PC-3 (cell line): ENCODE measurements around the gene MCM7. TPM values are rescaled to one million over a fixed set of nuclear protein-coding genes. Genes with fewer than 3 reads are reported as not detected.

Experiments used
- ATAC-seq: fragments of 200-7000 bp; cut with Tn5 transposase; 2 replicates; pipeline ENCODE4 v1.9.1; 2020; ENCODE audit warnings: mild to moderate bottlenecking, moderate library complexity
- BruUV-seq: library from RNA; stranded (reverse); fragments of 400-500 nt; replicated peaks from 2 replicates; lab custom pipeline; 2021; lab: Mats Ljungman, UMichigan
- CTCF ChIA-PET: fragments of 300-600 bp; sonication (Branson Sonifier 250); formaldehyde crosslinking; loops from one replicate; lab custom pipeline; 2022; ENCODE audit warnings: antibody characterized with exemption; lab: Charles Lee
- POLR2A ChIA-PET: fragments of 300-600 bp; sonication (Branson Sonifier 250); formaldehyde crosslinking; loops from one replicate; lab custom pipeline; 2022; ENCODE audit warnings: antibody characterized with exemption; ENCODE audit not compliant: unreplicated experiment; lab: Charles Lee
- DNase-seq: peaks from one replicate; pipeline ENCODE4 v3.0.0-alpha.2; 2015
- H2AFZ ChIP-seq: fragments of 300-600 bp; sonication (generic); 2 replicates; pipeline ENCODE4 v1.6.0; 2016; ENCODE audit warnings: antibody characterized with exemption, low read length
- H3F3A ChIP-seq: fragments of 300-600 bp; sonication (generic); one replicate; pipeline ENCODE4 v1.6.0; 2017; ENCODE audit warnings: antibody characterized with exemption, low read length, control low read depth, mild to moderate bottlenecking; ENCODE audit not compliant: unreplicated experiment
- H3K27ac ChIP-seq: fragments of 300-600 bp; sonication (generic); 2 replicates; pipeline ENCODE4 v1.5.1; 2016; ENCODE audit warnings: mild to moderate bottlenecking, low read length
- H3K27me3 ChIP-seq: fragments of 300-600 bp; sonication (generic); 2 replicates; pipeline ENCODE4 v1.6.1; 2016; ENCODE audit warnings: low read length, mixed read lengths
- H3K36me3 ChIP-seq: fragments of 300-600 bp; sonication (generic); 2 replicates; pipeline ENCODE4 v1.6.1; 2016; ENCODE audit warnings: low read depth, mixed run types, low read length, mixed read lengths
- H3K4me1 ChIP-seq: fragments of 300-600 bp; sonication (generic); 2 replicates; pipeline ENCODE4 v1.5.1; 2016; ENCODE audit warnings: low read length; ENCODE audit not compliant: insufficient read depth
- H3K4me2 ChIP-seq: fragments of 300-600 bp; sonication (generic); 2 replicates; pipeline ENCODE4 v1.6.0; 2016; ENCODE audit warnings: low read length
- H3K4me3 ChIP-seq: fragments of 300-600 bp; sonication (generic); 2 replicates; pipeline ENCODE4 v1.5.1; 2016; ENCODE audit warnings: mild to moderate bottlenecking, low read length, mixed read lengths
- H3K79me2 ChIP-seq: fragments of 300-600 bp; sonication (generic); 2 replicates; pipeline ENCODE4 v1.6.1; 2017; ENCODE audit warnings: low read length, mixed read lengths
- H3K9ac ChIP-seq: fragments of 300-600 bp; sonication (generic); 2 replicates; pipeline ENCODE4 v1.6.0; 2016; ENCODE audit warnings: mild to moderate bottlenecking, low read length
- H3K9me2 ChIP-seq: fragments of 300-600 bp; sonication (generic); replicated peaks from 2 replicates; pipeline ENCODE4 v1.6.1; 2016; ENCODE audit warnings: mixed run types, low read length, mixed read lengths
- H3K9me3 ChIP-seq: fragments of 300-600 bp; sonication (generic); 2 replicates; pipeline ENCODE4 v1.6.1; 2016; ENCODE audit warnings: low read length, mixed read lengths
- H4K20me1 ChIP-seq: fragments of 300-600 bp; sonication (generic); 2 replicates; pipeline ENCODE4 v1.6.1; 2016; ENCODE audit warnings: low read length, mixed read lengths
- EZH2 ChIP-seq: fragments of 300-600 bp; sonication (generic); IDR thresholded peaks from one replicate; pipeline ENCODE4 v1.6.1; 2017; ENCODE audit warnings: antibody characterized with exemption, mild to moderate bottlenecking, low read length; ENCODE audit not compliant: unreplicated experiment
- EZH2phosphoT487 ChIP-seq: fragments of 300-600 bp; sonication (generic); IDR thresholded peaks from 2 replicates; pipeline ENCODE4 v1.6.1; 2018; ENCODE audit warnings: mild to moderate bottlenecking, antibody characterized with exemption, low read length, borderline replicate concordance
- intact Hi-C: fragments of 100-400 bp; cut with micrococcal nuclease; formaldehyde crosslinking; loops from 2 replicates; pipeline ENCODE4 v1.9.0; 2023
- total RNA-seq: library from RNA; depleted of rRNA; stranded (reverse); fragments of >200 nt; gene quantifications from 2 replicates; pipeline ENCODE4 v1.2.3, GENCODE V29; 2014
- TF ChIP-seq, protein P1 (sequence below): fragments of 300-600 bp; sonication (generic); conservative IDR thresholded peaks from 2 replicates; pipeline ENCODE4 v1.5.1; 2017; ENCODE audit warnings: antibody characterized with exemption, low read depth, mild to moderate bottlenecking, low read length

MCM7 gene
- total RNA-seq, 1 experiment from 2014 or later, result 208 TPM

DNA sequence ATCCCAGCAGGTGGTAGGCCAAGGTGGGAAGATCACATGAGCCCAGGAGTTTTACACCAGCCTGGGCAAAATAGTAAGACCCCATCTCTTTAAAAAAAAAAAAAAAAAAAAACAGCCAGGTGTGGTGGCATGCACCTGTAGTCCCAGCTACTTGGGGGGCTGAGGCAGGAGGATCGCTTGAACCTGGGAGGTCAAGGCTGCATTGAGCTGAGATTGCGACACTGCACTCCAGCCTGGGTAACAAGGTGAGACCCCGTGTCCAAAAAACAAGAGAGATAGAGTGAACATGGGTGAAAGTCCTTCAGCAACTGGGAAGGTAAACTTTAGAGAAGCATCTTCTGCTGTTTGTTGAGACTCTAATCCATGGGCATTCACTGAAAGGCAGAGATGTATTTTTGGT lies 41.3 kb upstream of the MCM7 start:
- Histone ChIP-seq H3K9me2 (no peaks in the 10 kb centered on the region), H3K9me3 (no peaks in the 10 kb centered on the region), H3K79me2 (no peaks in the 10 kb centered on the region), H3K27me3 (no peaks in the 10 kb centered on the region), H3K36me3 (no peaks in the 10 kb centered on the region), H2AFZ (no peak overlapping the region), H3K4me1 (no peaks in the 10 kb centered on the region), H3F3A (no peaks in the 10 kb centered on the region), H4K20me1 (no peaks in the 10 kb centered on the region), H3K27ac (no peak overlapping the region), H3K4me2 (no peak overlapping the region), H3K9ac (no peak overlapping the region), H3K4me3 (no peak overlapping the region)
- TF ChIP-seq EZH2phosphoT487, result no peak
- TF ChIP-seq EZH2, result no peak
- TF ChIP-seq, protein P1, sequence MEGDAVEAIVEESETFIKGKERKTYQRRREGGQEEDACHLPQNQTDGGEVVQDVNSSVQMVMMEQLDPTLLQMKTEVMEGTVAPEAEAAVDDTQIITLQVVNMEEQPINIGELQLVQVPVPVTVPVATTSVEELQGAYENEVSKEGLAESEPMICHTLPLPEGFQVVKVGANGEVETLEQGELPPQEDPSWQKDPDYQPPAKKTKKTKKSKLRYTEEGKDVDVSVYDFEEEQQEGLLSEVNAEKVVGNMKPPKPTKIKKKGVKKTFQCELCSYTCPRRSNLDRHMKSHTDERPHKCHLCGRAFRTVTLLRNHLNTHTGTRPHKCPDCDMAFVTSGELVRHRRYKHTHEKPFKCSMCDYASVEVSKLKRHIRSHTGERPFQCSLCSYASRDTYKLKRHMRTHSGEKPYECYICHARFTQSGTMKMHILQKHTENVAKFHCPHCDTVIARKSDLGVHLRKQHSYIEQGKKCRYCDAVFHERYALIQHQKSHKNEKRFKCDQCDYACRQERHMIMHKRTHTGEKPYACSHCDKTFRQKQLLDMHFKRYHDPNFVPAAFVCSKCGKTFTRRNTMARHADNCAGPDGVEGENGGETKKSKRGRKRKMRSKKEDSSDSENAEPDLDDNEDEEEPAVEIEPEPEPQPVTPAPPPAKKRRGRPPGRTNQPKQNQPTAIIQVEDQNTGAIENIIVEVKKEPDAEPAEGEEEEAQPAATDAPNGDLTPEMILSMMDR, result no peak
- DNase-seq (no peak), ATAC-seq (no peak)
- ChIA-PET CTCF (no interaction called here), POLR2A (no interaction called here)
- intact Hi-C loops, result no loop called here
- BruUV-seq, result no TSS peak

DNA sequence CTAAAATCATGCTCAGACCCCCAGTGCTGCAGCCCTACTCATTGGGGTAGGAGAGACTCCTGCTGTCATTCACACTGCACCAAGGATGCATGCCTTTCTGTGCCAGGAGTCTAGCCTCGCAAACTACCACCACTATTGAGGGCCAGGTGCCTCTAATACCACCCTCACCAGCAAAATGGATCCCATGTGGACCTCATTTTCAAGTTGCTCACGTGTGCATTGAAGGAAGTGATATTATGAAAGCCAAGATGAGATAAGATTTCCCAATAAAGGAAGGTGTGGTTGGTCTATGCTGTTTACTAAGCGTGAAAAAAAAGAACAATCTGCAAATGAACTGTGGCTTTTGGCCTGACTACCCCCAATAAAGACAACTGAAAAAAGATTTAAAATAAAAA lies 40.4 kb upstream of the MCM7 start:
- BruUV-seq, result no TSS peak
- no peak overlapping the region for H3K4me3 ChIP-seq
- no peaks in the 10 kb centered on the region for H3K79me2 ChIP-seq
- no peaks in the 10 kb centered on the region for H3K9me2 ChIP-seq
- CTCF ChIA-PET, result no interaction called here
- no peaks in the 10 kb centered on the region for H3K36me3 ChIP-seq
- POLR2A ChIA-PET, result no interaction called here
- no peak overlapping the region for H2AFZ ChIP-seq
- no peak overlapping the region for H3K9ac ChIP-seq
- no peak overlapping the region for H3K4me2 ChIP-seq
- H4K20me1 ChIP-seq, result no peaks in the 10 kb centered on the region
- H3F3A ChIP-seq, result no peaks in the 10 kb centered on the region
- DNase-seq (no peak), ATAC-seq (no peak)
- intact Hi-C loops, result no loop called here
- H3K27me3 ChIP-seq, result no peaks in the 10 kb centered on the region
- TF ChIP-seq, protein P1, result no peak
- no peak for TF ChIP-seq EZH2phosphoT487
- TF ChIP-seq EZH2, result no peak
- no peak overlapping the region for H3K27ac ChIP-seq
- H3K4me1 ChIP-seq, result no peaks in the 10 kb centered on the region
- no peaks in the 10 kb centered on the region for H3K9me3 ChIP-seq

DNA sequence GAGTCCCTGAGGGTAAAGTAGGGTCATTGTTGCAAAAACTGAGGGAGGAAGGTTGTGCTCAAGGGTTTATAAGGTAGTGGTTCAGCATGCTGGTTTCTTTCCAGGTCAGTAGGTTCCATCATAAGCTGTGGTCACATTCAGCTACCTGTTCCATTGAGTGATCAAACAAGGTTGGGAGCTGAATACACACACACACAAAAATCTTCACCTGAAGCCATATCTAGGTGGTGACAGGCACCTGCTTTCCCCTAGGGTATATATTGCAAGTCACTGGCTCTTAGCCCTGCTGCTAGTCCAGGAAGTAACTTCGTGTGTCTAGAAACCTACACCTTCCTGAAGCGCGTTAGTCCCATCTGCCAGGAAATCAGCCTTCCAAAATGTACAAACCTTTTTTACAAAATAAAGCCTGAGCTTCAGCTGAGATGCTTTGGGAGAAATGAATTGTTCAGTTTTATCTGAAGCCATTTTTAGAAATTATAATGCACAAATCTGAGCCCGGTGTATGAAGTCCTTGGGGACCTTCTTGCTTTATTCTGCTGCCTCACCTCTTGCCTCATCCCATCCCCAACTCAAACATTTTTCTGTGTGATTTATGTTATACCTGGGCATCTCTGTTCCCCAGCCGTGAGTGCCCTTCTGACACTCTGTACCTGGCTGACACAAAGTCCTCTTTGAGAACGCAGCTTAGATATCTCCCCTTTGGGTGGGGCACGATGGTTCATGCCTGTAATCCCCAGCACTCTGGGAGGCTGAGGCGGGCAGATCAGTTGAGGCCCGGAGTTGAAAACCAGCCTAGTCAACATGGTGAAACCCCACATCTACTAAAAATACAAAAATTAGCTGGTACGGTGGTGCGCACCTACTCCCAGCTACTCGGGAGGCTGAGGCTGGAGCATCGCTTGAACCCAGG lies 36.9 kb upstream of the MCM7 start:
- Histone ChIP-seq H3F3A (no peaks in the 10 kb centered on the region), H3K27ac (no peak overlapping the region), H3K4me1 (no peaks in the 10 kb centered on the region), H3K9me2 (no peaks in the 10 kb centered on the region), H3K27me3 (no peaks in the 10 kb centered on the region), H2AFZ (no peak overlapping the region), H3K79me2 (no peaks in the 10 kb centered on the region), H3K4me2 (no peak overlapping the region), H3K4me3 (no peak overlapping the region), H3K9ac (no peak overlapping the region), H3K36me3 (no peaks in the 10 kb centered on the region), H3K9me3 (no peaks in the 10 kb centered on the region), H4K20me1 (no peaks in the 10 kb centered on the region)
- ChIA-PET CTCF (interaction anchor here (0.6 kb wide), 1 partner anchor 147 kb away, joined by 5 read pairs; no protein-coding TSS in a partner anchor), POLR2A (no interaction called here)
- DNase-seq, result no peak
- ATAC-seq, result no peak; the same call in 1 of the 2 replicates
- TF ChIP-seq EZH2, result no peak
- TF ChIP-seq, protein P1, result no peak
- TF ChIP-seq EZH2phosphoT487, result no peak
- intact Hi-C loops, result no loop called here
- no TSS peak for BruUV-seq
